Measurements from ENCODE around the gene MYO1E.

Gene MYO1E

GRCh38 chr15:59176653-59177316, 195.9 kb downstream of the MYO1E start:
- DNase-seq (ENCODE audit: low spot score), result no peak
- TF ChIP-seq, protein P1, sequence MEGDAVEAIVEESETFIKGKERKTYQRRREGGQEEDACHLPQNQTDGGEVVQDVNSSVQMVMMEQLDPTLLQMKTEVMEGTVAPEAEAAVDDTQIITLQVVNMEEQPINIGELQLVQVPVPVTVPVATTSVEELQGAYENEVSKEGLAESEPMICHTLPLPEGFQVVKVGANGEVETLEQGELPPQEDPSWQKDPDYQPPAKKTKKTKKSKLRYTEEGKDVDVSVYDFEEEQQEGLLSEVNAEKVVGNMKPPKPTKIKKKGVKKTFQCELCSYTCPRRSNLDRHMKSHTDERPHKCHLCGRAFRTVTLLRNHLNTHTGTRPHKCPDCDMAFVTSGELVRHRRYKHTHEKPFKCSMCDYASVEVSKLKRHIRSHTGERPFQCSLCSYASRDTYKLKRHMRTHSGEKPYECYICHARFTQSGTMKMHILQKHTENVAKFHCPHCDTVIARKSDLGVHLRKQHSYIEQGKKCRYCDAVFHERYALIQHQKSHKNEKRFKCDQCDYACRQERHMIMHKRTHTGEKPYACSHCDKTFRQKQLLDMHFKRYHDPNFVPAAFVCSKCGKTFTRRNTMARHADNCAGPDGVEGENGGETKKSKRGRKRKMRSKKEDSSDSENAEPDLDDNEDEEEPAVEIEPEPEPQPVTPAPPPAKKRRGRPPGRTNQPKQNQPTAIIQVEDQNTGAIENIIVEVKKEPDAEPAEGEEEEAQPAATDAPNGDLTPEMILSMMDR (IDR thresholded peaks at IDR 0.05; ENCODE audit: extremely low read depth, missing control alignments), result no peak

DNA sequence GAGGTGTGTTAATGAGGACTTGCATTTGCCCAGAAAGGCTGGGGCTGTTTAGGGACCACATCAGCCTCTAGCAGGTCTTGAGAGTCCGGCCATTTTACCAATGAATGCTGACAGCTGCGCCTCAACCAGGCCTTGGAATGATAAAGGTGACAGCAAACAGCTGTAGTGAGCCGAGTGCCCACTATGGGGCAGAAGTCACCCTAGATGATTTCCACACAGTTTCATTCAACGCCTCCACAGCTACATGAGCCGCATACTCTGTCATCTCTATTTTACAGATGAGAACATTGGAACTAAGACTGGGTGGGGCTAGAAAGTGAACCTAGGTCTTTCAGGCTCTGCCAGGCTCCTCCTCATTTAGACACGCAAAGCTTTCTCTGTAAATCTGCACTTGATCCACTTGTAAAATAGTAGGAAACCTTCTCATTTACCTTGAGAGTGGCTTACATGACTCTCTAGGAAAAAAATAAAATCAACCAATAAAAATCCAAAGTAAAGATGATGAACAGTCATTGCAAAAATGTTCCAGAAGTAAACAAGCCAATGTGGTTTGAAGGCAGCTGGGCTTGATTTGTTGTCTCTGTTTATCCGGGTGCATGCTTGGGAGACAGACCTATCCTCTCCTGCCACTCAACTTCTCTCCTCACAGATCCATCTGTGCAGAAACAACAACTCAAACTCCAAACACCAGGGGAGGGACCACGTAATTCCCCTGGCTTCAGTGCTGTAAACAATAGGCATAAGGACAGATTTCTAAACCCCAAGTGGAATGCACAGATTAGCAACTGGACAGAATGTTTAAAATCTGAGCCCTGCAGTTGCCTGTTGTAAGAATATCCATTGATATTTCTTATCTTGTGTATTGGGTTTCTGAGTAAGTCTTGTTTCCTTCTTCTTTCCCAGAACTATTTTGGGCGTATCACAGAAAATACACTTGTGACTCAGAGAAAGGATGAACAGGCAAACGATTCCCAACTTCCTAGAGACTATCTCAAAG, 197.5 kb downstream of the MYO1E start:
- peak; percentile 29 for DNase-seq (ENCODE audit: low spot score)
- TF ChIP-seq, protein P1 (IDR thresholded peaks at IDR 0.05; ENCODE audit: extremely low read depth, missing control alignments), result no peak

DNA sequence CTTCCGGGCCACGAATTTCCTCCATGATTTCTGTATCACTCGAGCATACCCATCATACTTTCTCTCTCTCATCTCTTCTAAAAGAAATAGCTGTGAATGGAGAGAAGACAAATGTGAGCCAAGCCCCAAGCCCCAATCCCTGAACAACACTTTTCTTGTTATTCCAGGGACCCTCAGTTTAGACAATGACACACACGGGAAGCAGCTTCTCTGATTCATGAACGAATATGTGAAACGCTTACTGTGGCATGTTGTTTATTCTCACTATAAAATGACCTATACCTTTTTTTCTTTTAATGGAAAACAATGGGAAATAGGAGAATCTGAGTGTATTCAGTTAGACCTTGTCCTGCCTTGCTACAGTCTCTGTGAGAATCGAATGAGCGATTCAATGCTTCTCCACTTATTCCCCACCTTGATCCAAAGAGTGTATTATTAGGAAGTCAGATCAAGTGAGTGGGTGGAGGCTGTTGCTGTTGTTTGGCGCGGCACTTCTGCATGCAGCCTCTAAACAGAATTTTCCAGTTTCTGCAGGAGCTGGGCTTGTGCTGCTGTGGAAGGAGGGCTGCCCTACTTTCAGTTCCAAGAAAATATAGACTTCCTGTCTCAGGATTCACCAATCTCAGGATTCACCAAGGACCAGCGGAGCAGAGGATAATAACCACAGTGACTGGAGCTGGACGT, 198.4 kb downstream of the MYO1E start:
- TF ChIP-seq, protein P1 (IDR thresholded peaks at IDR 0.05; ENCODE audit: extremely low read depth, missing control alignments), result no peak
- DNase-seq (ENCODE audit: low spot score), result no peak

- TF ChIP-seq, protein P1 (IDR thresholded peaks at IDR 0.05; ENCODE audit: extremely low read depth, missing control alignments), result no peak
- no peak for DNase-seq (ENCODE audit: low spot score)
Observed at GRCh38 chr15:59173194-59173593, 199.5 kb downstream of the MYO1E start.

- DNase-seq (ENCODE audit: low spot score), result no peak
- TF ChIP-seq, protein P1 (IDR thresholded peaks at IDR 0.05; ENCODE audit: extremely low read depth, missing control alignments), result no peak
Observed at GRCh38 chr15:59172289-59172901, 200.3 kb downstream of the MYO1E start.

GRCh38 chr15:59171067-59171397, 201.6 kb downstream of the MYO1E start:
- TF ChIP-seq, protein P1 (IDR thresholded peaks at IDR 0.05; ENCODE audit: extremely low read depth, missing control alignments), result no peak
- DNase-seq (ENCODE audit: low spot score), result no peak
